ENCODE data around the gene RABEP1. TPM values are rescaled to one million over a fixed set of nuclear protein-coding genes. Genes with fewer than 3 reads are reported as not detected.

The RABEP1 gene
- total RNA-seq, 1 experiment from 2014 or later = 21.8 TPM

- no peak overlapping the region for H3K4me3 ChIP-seq (ENCODE audit: low read depth, low read length)
- TF ChIP-seq CTCF (IDR thresholded peaks at IDR 0.05; ENCODE audit: insufficient read depth in 1 of 2, low read depth in 1 of 2, low read length in 1 of 2, severe bottlenecking in 1 of 2, unreplicated experiment in 1 of 2) = no peak
- H3K4me3 Mint-ChIP-seq (ENCODE audit: unreplicated experiment) = no peak overlapping the region
- H3K4me1 Mint-ChIP-seq (ENCODE audit: low read depth, unreplicated experiment) = no peaks in the 10 kb centered on the region
- intact Hi-C loops (cut with micrococcal nuclease; ENCODE audit: unreplicated experiment) = no loop called here
- H3K27ac Mint-ChIP-seq (ENCODE audit: unreplicated experiment) = peak overlapping the region; percentile 24
- no peaks in the 10 kb centered on the region; the same call in none of the 2 replicates for H3K36me3 ChIP-seq (ENCODE audit: control insufficient read depth, insufficient read depth, low read length)
- H3K27me3 ChIP-seq (replicated peaks; ENCODE audit: control insufficient read depth, insufficient read depth, low read length) = no peaks in the 10 kb centered on the region
- CTCF ChIA-PET = no interaction called here
- no peak for DNase-seq
- POLR2A ChIA-PET = no interaction called here
- no peaks in the 10 kb centered on the region for H3K27me3 Mint-ChIP-seq (ENCODE audit: insufficient read depth, unreplicated experiment)
- H3K9me3 Mint-ChIP-seq (ENCODE audit: unreplicated experiment) = no peaks in the 10 kb centered on the region
- no peaks in the 10 kb centered on the region for H3K9me3 ChIP-seq
- TSS peak; percentile 19 for BruUV-seq (replicated peaks)
- peaks cover 64% of the 10 kb centered on the region for H3K36me3 Mint-ChIP-seq (ENCODE audit: insufficient read depth, unreplicated experiment)
- H3K4me1 ChIP-seq = no peaks in the 10 kb centered on the region
Observed at GRCh38 chr17:5379351-5380107, 97.4 kb downstream of the RABEP1 start.

GRCh38 chr17:5380491-5381135, 98.5 kb downstream of the RABEP1 start:
- Histone ChIP-seq H3K9me3 (no peaks in the 10 kb centered on the region), H3K36me3 (ENCODE audit: control insufficient read depth, insufficient read depth, low read length) (no peaks in the 10 kb centered on the region; the same call in none of the 2 replicates), H3K4me3 (ENCODE audit: low read depth, low read length) (no peak overlapping the region), H3K4me1 (no peaks in the 10 kb centered on the region), H3K27me3 (replicated peaks; ENCODE audit: control insufficient read depth, insufficient read depth, low read length) (no peaks in the 10 kb centered on the region)
- no peaks in the 10 kb centered on the region for H3K4me1 Mint-ChIP-seq (ENCODE audit: low read depth, unreplicated experiment)
- TF ChIP-seq CTCF (IDR thresholded peaks at IDR 0.05; ENCODE audit: insufficient read depth in 1 of 2, low read depth in 1 of 2, low read length in 1 of 2, severe bottlenecking in 1 of 2, unreplicated experiment in 1 of 2) = no peak
- POLR2A ChIA-PET = no interaction called here
- no peak overlapping the region for H3K4me3 Mint-ChIP-seq (ENCODE audit: unreplicated experiment)
- CTCF ChIA-PET = no interaction called here
- intact Hi-C loops (cut with micrococcal nuclease; ENCODE audit: unreplicated experiment) = no loop called here
- no peaks in the 10 kb centered on the region for H3K9me3 Mint-ChIP-seq (ENCODE audit: unreplicated experiment)
- H3K36me3 Mint-ChIP-seq (ENCODE audit: insufficient read depth, unreplicated experiment) = peaks cover 64% of the 10 kb centered on the region
- no peaks in the 10 kb centered on the region for H3K27me3 Mint-ChIP-seq (ENCODE audit: insufficient read depth, unreplicated experiment)
- no peak overlapping the region for H3K27ac Mint-ChIP-seq (ENCODE audit: unreplicated experiment)
- BruUV-seq (replicated peaks) = no TSS peak
- DNase-seq = no peak

- intact Hi-C loops (cut with micrococcal nuclease; ENCODE audit: unreplicated experiment) = no loop called here
- no peaks in the 10 kb centered on the region for H3K4me1 ChIP-seq
- no TSS peak for BruUV-seq (replicated peaks)
- H3K36me3 ChIP-seq (ENCODE audit: control insufficient read depth, insufficient read depth, low read length) = no peaks in the 10 kb centered on the region; the same call in none of the 2 replicates
- no peak overlapping the region for H3K4me3 ChIP-seq (ENCODE audit: low read depth, low read length)
- H3K27me3 ChIP-seq (replicated peaks; ENCODE audit: control insufficient read depth, insufficient read depth, low read length) = no peaks in the 10 kb centered on the region
- Mint-ChIP-seq H3K4me1 (ENCODE audit: low read depth, unreplicated experiment) (no peaks in the 10 kb centered on the region), H3K27me3 (ENCODE audit: insufficient read depth, unreplicated experiment) (no peaks in the 10 kb centered on the region), H3K9me3 (ENCODE audit: unreplicated experiment) (no peaks in the 10 kb centered on the region), H3K36me3 (ENCODE audit: insufficient read depth, unreplicated experiment) (peaks cover 63% of the 10 kb centered on the region), H3K27ac (ENCODE audit: unreplicated experiment) (no peak overlapping the region), H3K4me3 (ENCODE audit: unreplicated experiment) (no peak overlapping the region)
- TF ChIP-seq CTCF (IDR thresholded peaks at IDR 0.05; ENCODE audit: insufficient read depth in 1 of 2, low read depth in 1 of 2, low read length in 1 of 2, severe bottlenecking in 1 of 2, unreplicated experiment in 1 of 2) = no peak
- ChIA-PET POLR2A (no interaction called here), CTCF (no interaction called here)
- no peaks in the 10 kb centered on the region for H3K9me3 ChIP-seq
- DNase-seq = no peak
Observed at GRCh38 chr17:5381542-5381941, 99.5 kb downstream of the RABEP1 start.
